Dermis blood vessel endothelial cell (primary cell): Measurements from ENCODE around the gene NECAB3. TPM values are rescaled to one million over a fixed set of nuclear protein-coding genes. Genes with fewer than 3 reads are reported as not detected.

ENCODE experiments used
- DNase-seq: peaks from one replicate; pipeline ENCODE4 v3.0.0; 2010
- total RNA-seq: library from RNA; depleted of rRNA; stranded (reverse); fragments of >200 nt; gene quantifications from 2 replicates; pipeline ENCODE4 v1.2.3, GENCODE V29; 2014

Gene NECAB3
- total RNA-seq, 1 donor from 2014 or later, result 10.2 TPM

DNA sequence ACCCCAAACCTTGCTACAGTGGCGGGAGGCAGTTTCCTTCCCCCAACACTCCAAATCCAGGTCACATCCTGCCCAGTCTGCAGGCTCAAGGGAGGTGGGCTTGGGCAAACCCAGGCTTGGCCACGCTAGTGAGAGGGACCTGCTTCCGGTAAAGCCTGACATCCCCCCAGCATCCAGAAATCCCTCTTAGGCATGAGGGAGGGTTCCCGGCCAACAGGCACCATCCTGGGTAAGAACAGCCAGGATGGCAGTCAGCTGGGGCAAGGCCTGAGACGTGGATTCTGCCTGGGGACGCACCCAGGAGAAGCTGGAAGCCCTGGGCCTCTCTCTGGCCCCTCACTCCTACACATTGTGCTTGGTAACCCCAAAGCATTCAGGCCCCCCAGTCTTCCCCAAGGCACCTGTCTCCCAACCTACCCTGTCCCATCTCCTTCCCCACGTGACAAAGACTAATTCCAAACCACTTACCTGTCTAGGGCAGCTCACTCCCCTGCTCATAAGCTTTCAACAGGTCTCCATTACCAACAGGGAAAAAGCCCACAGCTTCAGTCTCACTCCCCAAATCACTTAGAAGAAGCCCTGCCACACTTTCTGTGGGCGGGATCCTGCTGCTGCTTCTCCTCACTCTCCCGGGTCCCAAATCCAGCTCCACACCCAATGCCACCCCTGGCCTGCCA, 10.0 kb downstream of the NECAB3 start:
- DNase-seq, result no peak

- DNase-seq, result peak; percentile 66
Observed at GRCh38 chr20:33663161-33664084, 10.8 kb downstream of the NECAB3 start.

DNA sequence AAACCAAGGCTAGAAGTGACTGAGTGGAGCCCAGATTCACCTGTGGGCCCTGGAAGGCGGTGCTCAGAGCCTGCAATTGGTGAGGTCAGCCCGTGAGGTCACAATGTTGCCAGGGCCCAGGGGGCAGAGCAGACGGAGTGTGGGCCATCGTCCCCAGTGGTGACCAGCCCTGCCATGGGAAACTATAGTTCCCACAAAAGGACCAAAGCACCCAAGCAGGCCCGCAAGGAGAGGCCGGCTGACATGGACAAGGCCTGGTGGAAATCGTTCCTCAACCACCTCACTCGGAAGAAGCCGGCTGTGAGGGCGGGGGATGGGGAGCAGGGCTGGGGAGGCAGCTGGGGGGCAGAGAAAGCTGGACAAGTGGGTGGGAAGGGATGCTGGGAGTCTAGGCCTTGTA, 12.1 kb downstream of the NECAB3 start, which contains the start of gene C20orf144:
Gene C20orf144 (plus strand): TSS at position 156 of the 400 bp plus-strand sequence. CDS start 19 bp downstream, at position 175.
- DNase-seq, result no peak

- no peak for DNase-seq
Observed at GRCh38 chr20:33660685-33661058, 13.6 kb downstream of the NECAB3 start.

DNA sequence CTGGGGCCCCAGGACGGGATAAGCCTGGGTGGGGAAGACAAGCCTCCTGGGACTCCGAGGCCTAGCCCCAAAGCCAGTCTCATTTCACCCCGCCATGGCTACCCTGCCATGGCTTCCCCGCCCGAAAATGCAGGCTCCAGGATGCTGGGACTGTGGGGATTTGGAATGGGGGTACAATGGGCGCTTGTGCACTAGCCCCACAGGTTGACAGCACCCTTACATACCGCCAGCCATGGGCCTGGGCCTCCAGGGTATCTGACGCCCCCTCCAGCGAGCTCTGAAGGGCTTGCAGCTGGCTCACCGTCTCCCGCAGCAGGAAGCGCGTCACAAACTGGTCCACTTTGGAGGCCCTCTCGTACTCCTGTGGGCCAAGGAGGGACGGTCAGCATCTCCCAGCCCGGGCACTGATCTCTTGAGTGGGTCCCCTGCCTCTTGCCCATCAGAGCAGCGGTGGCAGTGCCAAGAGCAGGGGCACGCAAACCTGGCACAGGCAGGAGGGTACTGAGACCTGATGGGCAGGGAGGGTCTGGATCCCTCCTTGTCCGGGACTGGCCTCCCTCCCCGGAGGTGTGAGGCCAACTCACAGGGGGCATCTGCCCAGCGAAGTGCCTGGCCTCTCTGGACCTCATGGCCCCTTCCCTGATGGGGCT, 14.1 kb downstream of the NECAB3 start:
- no peak for DNase-seq

- no peak for DNase-seq
Observed at GRCh38 chr20:33659341-33660034, 14.7 kb downstream of the NECAB3 start.

GRCh38 chr20:33658929-33659328, 15.3 kb downstream of the NECAB3 start:
- no peak for DNase-seq

GRCh38 chr20:33658510-33658909, 15.7 kb downstream of the NECAB3 start:
- DNase-seq, result no peak

GRCh38 chr20:33657704-33658095, 16.5 kb downstream of the NECAB3 start:
- DNase-seq, result no peak

DNA sequence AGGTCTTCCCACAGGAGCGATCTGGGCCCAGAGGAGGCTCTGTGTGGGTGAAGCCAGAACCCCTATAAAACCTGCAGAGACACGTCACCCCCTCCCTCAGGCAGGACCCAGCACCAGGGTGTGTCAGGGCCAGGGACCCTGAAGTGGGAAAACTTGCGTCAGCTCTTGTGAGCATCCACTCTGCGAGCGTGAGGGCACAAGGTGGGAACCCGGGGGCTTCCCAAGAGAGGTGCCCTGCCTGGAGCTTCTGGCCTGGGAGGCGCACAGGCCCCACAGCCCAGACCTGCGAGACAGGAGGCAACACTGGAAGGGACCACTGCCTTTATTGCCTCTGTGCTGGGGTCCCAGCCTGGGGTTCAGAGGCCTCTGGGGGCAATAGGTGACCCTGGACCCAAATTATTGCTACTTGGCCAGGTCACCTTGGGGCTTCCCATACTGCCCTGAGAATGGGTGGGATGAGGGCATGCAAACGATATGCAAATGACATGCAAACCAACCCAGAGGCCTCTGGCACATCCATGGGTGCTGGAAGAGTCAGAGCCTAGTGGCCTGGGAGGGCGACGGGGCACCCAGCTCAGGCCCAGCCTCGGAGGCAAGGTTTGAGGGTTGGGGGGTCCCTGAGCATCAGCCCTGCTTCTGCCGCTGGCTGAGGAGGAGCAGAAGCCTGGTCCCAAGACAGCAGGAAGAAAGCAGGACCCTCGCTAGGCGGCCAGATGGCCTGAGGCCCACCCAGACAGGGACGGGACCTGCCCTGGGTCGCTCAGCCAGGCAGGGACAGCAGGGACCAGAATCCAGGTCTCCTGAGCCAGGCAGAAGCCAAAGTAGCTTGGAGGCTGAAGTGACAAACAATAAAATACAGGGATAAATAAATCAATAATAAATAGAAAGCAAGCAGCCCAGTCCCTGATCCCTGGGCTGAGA, 17.2 kb downstream of the NECAB3 start:
- DNase-seq, result no peak

- DNase-seq, result no peak
Observed at GRCh38 chr20:33656010-33656782, 18.0 kb downstream of the NECAB3 start.

- no peak for DNase-seq
Observed at GRCh38 chr20:33655164-33655563, 19.1 kb downstream of the NECAB3 start.

DNA sequence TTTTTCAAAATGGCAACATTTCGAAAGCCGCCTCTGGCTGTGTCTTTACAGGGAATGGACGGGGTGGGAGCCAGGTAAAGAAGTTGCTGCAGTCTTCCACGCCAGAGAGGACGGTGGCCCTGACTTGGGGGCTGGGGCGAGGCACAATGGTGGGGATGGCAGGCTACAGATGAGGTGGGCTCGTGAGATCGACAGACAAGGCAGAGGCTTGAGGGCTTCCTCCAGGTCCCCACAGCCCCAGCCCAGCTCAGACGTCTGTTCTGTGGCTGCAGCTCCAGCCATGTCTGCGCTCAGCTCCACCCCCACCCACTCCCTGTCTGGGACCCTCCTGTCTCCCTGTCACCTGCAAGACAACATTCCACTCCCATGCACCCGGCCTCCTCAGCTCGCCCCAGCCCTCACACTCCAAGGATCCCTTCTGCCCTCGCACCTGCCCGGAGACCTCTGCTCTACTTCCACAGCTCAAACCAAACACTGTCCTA, 19.5 kb downstream of the NECAB3 start:
- DNase-seq, result no peak

DNA sequence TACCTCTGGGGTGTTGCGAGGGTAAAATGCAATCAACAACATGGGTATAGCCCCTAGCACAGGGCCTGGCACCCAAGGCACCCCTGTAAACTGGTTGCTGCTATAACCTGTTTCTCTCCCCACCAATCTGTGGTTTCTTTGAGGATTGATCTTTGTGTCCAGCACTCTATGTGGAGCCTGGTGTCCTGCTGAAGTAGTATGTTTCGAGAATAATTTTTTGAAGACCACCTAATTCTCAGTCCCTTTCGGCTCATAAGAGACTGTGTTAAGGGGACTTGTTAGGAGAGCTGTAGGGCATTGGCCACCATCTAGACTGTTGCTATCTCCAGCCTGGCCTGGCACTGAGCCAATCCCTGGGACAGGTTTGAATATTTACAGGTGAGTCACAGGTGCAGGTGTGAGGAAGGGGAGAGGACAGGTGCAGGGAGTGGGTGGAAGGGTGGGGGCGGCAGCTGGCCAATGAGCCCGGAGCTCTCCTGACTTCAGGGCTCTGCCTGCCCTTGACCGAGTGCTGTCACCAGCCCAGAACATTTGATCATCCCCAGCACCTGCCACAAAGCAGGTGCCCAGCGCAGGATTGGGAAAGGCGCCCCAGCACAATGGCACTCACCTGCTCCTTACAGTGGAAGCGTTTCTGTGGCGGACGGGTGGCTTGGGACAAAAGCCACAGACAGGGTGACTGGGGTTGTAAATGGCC, 20.2 kb downstream of the NECAB3 start:
- DNase-seq, result no peak

DNA sequence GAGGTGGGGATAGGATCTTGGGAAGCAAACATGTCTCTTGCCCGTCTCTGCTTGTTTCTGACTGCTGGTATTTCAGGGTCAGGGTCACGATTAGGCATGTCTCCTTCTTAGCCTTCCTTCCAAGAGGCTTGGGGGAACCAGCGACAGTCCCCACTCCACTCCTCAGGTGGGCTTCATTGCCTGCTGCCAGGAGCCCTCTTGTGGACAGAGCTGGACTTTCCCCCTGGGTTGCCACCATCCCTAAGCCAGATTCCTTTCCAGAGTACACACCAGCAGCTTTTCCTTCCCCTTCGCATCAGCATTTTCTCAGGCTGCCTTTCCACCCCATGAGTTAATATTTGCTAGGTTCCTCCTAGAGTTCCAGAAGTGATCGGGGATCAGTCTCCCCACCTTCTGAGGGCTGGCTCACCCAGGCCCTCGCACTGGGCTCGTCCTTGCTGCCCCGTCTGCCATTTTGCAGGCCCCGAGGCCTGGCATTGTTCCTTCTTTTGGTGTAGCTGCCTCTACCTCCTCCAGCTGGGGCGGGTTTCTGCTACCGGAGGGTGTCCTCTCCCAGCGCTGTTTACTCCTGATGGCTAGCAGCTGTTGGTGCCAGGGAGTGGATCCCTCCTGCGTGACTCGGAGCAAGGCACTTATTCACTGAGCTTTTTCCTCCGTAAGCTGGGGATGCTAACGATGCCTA, 20.9 kb downstream of the NECAB3 start:
- peak; percentile 79 for DNase-seq

GRCh38 chr20:33651562-33652048, 22.6 kb downstream of the NECAB3 start:
- DNase-seq, result no peak

- DNase-seq, result no peak
Observed at GRCh38 chr20:33650753-33651561, 23.3 kb downstream of the NECAB3 start.

GRCh38 chr20:33650111-33650752, 24.0 kb downstream of the NECAB3 start:
- DNase-seq, result no peak
